Erythroblast (primary cell): ENCODE data around the gene ETFBKMT.

Source experiments
- DNase-seq, 2 experiments: peaks; one replicate each; lab custom pipeline; 2025; lab: John Stamatoyannopoulos, UW
- GATA1 ChIP-seq: IDR thresholded peaks from 2 replicates; pipeline ENCODE4 v1.6.1; 2011; ENCODE audit warnings: low read depth, mild to moderate bottlenecking, control low read depth, low read length, moderate library complexity
- POLR2A ChIP-seq: IDR thresholded peaks from 2 replicates; pipeline ENCODE4 v1.6.1; 2011; ENCODE audit warnings: mild to moderate bottlenecking, low read length

ETFBKMT gene

GRCh38 chr12:31659087-31659942 is at the start of gene ETFBKMT:
ETFBKMT (plus strand) TSS chr12:31659688; CDS start chr12:31661954, 2,266 bp downstream.
- TF ChIP-seq GATA1 = no peak
- peak; percentile 85 for TF ChIP-seq POLR2A
- DNase-seq = peak; percentile 93

GRCh38 chr12:31612819-31613218 is 46.7 kb upstream of the ETFBKMT start:
- no peak for TF ChIP-seq POLR2A
- TF ChIP-seq GATA1 = no peak
- DNase-seq = no peak

DNA sequence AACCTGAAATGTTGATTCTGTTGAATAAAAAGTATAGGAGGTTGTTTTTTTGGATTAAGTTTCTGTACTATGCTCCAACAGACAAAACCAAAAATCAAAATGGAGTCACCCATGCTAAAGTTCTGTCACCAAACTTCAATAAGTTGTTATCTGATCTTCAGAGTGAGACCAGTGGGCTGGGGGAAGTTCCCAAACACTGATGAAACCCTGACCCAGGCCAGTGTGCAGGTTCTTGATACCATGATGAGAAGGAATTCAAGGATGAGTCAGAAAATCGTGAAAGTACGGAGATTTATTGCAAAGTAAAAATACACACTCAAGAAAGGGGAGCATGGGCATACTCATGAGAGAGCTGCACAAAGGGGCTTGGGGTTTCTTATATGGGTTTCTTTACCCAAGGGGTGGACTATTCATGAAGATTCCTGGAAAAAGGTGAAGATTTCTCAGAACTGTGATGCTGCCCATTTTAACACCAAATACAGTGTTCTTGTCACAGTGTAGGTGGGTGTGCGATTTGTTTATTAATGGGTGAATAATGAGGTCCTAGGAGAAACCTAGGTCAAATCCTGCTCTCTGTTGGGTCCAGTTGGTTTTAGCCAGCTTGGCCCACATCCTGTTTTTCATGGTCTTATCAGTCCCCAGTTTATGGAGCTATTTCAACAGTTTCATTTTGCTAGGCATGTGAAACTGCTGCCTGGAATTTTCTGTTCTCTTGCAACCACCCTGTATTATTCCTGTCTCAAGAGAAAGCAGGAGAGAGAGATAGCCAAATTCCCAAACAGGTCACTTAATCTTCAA is 41.1 kb upstream of the ETFBKMT start:
- DNase-seq = no peak
- no peak for TF ChIP-seq GATA1
- TF ChIP-seq POLR2A = no peak

- DNase-seq = no peak
- TF ChIP-seq GATA1 = no peak
- no peak for TF ChIP-seq POLR2A
These were observed 39.2 kb upstream of the ETFBKMT start for GRCh38 chr12:31620311-31620710.

- TF ChIP-seq POLR2A (no peak), GATA1 (no peak)
- DNase-seq = no peak
These were observed 37.5 kb upstream of the ETFBKMT start for GRCh38 chr12:31622038-31622437.

DNA sequence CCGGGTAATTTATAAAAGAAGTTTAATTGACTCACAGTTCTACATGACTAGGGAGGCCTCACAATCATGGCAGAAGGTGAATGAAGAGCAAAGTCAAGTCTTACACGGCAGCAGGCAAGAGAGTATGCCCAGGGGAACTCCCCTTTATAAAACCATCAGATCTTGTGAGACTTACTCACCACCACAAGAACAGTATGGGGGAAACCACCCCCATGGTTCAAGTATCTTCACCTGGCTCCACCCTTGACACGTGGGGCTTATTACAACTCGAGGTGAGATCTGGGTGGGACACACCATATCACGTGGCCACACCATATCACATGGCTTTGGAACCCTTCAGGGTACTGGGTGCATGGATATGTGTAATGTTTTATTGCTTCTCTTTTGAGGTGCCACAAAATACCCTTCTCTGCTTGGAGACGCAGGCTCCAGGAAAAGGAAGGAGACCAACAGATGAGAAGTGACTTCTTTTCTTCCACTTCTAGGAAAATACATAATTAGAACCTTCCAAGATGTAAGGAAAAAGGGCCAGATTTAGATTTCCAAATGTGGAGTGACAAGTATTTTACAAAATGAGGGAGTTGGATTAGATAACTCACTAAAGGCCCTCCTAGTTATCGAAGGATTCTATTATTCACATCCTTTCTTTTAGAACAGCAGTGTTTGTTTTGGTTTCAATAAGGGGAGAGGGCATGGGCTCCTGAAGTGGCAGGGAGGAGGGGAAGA is 33.1 kb upstream of the ETFBKMT start:
- DNase-seq = no peak
- no peak for TF ChIP-seq GATA1
- no peak for TF ChIP-seq POLR2A

DNA sequence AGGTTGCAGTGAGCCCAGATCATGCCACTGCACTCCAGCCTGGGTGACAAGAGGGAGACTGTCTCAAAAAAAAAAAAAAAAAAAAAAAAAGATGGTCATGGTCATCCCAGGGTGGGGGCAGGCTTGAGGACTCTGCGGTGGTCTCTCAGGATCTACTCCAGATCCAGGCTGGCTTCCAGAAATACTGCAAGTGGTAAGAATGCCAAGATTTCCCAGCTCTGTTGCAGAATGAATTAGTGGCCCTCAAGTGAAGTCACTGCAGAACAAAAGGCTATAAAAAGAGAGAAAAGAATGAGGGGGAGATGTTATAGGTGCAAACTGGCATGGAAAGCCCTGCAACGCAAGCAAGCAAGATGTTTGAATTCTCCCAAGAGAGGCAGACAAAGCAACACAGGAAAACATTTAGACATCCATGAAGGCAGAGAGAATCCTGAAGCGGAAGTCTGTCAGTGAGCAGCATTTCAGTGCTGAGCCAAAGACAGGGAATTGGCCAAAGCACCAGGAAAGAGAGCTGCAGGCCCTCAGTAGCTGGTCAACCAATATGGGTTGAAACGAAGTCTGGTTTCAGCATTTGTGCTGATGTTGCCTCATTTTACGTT is 31.9 kb upstream of the ETFBKMT start:
- no peak for DNase-seq
- TF ChIP-seq GATA1 (no peak), POLR2A (no peak)

DNA sequence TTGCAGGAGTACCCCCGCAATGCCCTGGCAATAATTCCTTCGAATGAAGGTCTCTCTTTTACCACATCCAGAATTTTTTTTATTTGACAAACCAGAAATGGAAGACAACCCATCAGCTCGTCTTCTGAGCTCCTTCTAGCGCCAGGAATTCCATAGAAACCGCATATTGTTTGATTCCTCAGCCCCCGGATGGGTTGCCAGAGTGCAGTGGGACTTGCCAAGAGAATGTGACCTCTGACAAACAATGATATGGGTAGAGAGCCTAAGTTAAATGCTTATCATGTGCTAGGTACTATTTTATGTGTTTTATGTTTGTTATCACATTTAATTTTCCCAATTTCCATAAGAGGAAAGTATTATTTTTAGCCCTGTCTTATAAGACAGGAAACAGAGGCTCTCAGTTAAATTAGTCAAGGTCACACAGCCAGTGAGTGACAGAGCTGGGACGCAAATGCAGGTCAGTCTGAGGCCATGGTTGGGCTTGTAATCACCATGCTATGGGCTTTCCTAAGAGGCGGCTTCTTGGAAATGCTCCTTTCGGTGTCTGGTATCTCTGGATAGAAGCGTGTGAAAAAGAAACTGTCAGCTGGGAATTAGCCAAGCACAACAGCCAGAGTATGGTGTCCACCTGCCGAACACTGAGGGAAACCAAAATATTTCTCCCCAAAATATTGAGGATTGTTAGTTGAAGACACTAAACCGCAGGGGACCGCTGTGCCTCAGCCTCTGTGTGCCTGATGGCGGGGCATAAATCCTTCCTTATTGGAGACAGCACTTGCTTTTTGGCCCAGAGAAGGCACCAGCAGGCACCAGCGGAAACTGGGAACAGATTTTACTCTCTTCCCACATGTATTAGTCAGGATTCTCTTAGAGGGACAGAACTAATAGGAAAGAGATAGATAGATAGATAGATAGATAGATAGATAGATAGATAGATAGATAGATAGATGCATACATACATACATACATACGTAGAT is 29.4 kb upstream of the ETFBKMT start:
- TF ChIP-seq POLR2A (no peak), GATA1 (no peak)

DNA sequence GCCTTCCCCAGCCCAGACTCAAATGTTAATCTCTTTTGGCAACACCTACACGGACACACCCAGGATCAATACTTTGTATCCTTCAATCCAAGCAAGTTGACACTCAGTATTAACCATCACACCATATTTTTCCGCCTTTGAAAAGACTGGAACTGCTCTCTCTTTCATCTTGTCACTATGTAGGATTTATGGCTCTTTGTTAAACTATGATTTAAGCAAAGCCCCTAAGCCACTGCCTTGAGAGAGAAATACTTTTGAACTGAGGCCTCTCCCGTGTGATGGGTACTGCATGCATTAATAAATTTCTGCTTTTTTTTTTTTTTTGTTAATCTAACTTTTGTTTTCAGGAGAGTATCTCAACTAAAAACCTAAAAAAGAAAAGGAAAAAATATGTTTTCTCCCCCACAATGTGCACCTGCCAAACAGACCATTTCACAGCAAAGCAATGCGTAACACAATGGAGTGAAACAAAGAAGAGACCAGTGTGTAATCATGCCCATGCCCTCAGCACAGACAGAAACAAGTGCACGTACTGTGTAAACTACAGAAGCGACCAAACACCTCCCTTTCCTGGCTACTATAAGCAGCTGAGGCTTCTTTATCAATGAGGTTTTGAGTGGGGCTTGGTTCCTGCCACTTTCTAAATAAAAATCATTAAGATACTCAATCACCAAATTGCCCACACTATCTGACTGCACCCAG is 28.3 kb upstream of the ETFBKMT start:
- no peak for DNase-seq
- no peak for TF ChIP-seq POLR2A
- no peak for TF ChIP-seq GATA1

More for the DNA sequence above, 29.4 kb upstream of the ETFBKMT start:
- no peak for DNase-seq

GRCh38 chr12:31631809-31632208 is 27.7 kb upstream of the ETFBKMT start:
- DNase-seq = no peak
- TF ChIP-seq GATA1 = no peak

GRCh38 chr12:31633464-31633863 is 26.0 kb upstream of the ETFBKMT start:
- TF ChIP-seq GATA1 (no peak), POLR2A (no peak)
- no peak for DNase-seq

- TF ChIP-seq GATA1 = no peak
- TF ChIP-seq POLR2A = no peak
- DNase-seq = no peak
These were observed 24.9 kb upstream of the ETFBKMT start for GRCh38 chr12:31634620-31635019.
